Activated CD8-positive, alpha-beta memory T cell treated with anti-CD3 and anti-CD28 coated beads for 24 hours (primary cell): ENCODE measurements around the gene DPEP3.

Source experiments
- DNase-seq: peaks from one replicate; pipeline ENCODE4 v3.0.0-alpha.2; 2020

Gene DPEP3

DNA sequence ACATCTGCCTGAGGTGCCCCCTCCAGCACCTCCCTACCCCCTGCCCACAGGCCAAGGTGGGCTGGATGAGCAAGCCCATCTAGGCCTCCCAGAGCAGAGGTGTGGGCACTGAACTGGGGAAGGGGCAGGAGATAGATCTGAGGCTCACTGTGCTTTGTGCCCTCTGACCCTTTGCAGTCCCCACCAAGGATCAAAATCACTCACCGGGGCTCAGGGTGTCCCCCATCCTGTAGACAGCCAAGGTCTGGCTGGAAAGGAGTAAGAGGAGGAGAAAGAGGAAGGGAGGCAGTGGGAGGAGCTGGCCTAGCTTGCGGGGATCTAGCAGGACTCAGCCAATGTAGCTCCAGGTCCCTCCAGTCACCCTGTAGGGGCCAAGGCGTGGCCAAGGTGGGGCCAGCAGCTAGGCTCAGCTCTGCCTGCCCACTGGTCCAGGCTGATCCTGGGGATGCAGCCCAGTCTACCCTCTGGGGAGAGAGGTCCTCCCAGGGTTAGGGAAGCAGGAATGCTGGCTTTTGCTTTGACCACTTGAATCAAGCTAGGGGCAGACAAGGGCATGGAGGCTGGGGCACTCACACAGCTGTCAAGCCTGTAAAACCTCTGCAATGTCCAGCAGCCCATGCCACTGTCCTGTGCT, 13.6 kb downstream of the DPEP3 start:
- no peak for DNase-seq

GRCh38 chr16:67965668-67966548, 14.4 kb downstream of the DPEP3 start:
- no peak for DNase-seq

- DNase-seq: no peak
Measured at GRCh38 chr16:67964477-67965131, 15.7 kb downstream of the DPEP3 start.

DNA sequence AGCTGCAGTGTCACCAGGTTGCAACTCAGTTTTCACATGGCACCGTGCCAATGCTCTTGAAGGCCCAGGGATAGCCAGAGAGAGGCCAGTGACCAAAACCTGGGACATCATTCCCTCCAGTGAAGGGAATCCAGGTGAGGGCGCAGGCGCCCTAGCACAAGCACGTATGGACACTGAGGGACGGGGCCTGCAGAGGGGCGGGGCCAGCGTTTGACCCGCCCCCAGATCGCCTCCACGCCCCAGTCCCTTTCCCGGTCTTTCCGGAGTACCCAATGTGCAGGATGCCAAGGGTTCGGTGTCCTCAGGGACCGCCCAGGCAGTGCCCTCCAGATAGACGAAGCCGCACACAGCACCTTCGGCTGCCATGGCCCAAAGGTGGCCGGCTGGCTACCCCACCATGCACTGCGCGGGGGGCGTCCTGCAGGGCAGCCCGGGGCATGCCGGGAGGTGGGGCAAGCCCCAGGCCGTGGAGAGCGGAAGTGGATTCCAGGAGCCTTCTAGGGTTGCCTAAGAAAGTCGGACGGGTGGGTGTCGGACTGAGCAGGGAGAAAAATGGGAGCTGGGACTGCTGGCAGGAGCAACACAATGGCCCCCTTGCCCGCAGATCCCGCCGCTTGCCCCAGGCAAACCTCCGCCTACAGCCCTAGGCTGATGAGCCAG, 16.5 kb downstream of the DPEP3 start:
- no peak for DNase-seq

DNA sequence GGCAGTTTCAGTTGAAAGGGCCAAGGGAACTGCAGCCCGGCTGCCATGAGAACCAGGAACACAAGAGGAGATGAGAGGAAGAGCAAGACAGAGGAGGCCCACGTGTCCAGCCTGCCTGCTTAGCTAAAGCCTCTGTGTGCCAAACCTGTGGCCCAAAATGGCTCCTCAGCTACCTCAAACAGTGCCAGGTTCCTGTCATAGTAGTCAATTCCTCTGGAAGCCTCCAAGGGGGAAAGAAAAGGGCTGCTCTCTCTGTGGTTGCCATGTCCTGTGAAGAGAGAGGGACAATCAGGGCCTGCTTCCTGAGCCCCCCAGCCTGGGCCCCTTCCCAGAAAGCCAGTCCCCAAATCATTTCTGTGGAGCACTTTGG, 17.0 kb downstream of the DPEP3 start:
- no peak for DNase-seq

GRCh38 chr16:67962135-67962534, 18.2 kb downstream of the DPEP3 start:
- DNase-seq: no peak

GRCh38 chr16:67961551-67961957, 18.7 kb downstream of the DPEP3 start:
- no peak for DNase-seq

DNA sequence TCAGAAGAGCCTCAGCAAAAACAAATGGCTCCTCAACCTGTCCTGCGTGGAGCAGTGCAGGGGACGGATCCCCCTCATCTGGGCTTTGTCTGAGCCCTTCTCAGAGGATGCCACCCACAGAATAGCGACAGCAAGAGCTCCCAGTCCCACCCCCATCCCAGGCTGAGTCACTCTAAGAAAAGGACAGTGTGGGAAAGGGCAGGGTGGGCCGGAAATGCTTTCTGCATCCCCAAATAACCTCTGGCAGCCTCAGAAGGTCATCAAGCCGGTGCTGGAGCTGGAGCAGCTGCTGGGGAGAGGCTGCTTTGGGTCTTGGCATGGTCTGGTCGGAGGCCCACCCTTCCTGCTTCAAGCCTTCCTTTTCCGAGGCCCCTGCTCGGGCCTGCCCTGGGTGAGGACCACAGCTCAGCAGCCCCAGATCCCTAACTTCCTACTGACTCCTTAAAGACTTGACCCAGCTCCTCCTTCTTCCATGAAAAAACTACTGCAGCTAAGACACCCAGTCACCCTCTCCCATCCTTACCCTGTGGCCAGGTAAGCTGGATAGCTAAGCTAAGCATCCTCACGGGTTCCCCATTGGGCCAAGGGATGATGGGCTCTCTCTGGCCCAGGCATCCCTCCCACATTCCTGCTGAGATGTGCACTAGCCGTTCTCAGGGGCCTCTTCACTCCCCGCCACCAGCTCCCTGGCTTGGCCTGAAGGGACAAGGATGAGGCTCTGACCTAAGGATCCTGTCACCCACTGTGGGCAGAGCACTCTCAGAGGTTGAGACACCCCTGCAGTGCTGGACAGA, 20.6 kb downstream of the DPEP3 start:
- no peak for DNase-seq

GRCh38 chr16:67957622-67958021, 22.7 kb downstream of the DPEP3 start:
- no peak for DNase-seq

DNA sequence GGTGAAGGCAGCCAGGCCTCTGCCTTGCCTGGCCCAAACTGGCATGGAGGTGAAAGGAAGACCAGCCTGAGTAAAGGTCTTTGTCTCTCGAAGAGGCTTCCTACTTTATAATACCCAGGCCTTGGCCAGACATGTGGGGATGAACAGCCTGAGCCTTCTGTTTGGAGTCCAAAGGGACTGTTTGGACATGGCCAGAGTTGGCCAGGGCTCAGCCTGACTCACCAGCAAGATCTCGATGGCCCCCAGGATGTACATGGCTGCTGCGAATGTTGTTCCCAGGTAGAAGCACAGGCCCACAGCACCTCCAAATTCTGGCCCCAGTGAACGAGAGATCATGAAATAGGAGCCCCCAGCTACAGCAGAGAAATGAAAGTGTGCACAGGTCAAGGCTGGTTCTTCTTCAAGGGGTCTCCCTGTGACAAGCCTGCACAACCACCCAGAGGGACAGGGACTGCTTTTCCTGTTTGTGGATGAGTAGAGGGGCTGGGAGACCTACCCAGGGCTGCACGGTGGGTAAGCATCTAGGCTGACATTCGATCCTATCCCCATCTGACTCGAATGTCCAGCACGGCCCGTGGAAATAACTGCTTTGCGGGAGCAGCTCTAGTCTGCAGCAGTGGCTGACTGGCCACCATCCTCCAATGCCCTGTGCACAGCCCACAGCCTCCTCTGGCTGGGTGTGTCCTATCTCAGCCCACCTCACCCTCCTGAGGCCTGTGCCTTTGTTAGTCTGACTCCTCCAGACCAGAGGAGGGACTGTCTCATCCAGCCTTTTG, 25.7 kb downstream of the DPEP3 start:
- DNase-seq: no peak

DNA sequence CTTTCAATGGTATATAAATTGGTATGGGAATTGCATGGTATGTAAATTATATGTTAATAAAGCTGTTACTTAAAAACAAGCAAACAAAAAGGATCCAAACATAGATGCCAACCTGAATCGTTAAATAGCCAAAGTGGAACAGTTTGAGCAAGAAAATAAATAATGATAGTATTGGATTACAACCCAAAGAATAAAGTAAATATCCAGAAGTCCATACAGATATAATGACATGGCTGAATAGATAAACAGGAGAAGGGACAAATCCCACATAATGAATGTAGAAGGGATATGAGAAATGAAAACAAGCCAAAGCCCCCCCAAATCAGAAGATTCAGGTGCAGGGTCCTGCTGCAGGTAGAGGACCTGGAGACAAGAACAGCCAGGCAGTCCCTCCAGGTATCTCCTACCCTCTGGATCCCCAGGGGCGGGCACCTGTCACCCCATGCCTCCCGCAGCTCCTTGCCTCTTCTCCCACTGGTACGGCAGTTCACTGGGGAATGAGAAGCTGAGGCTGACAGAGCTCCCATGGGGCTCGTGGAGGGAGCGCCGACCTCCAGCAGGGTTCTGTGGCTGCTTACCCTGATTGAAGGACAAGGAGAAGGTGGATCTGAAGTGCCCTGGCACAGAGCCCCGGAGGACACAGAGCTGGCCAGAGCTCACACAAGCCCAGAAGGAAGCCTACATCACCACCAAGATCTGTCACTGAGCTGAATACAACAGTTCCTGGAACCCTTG, 26.5 kb downstream of the DPEP3 start:
- no peak for DNase-seq

- no peak for DNase-seq
Measured at GRCh38 chr16:67951485-67951884, 28.8 kb downstream of the DPEP3 start.

DNA sequence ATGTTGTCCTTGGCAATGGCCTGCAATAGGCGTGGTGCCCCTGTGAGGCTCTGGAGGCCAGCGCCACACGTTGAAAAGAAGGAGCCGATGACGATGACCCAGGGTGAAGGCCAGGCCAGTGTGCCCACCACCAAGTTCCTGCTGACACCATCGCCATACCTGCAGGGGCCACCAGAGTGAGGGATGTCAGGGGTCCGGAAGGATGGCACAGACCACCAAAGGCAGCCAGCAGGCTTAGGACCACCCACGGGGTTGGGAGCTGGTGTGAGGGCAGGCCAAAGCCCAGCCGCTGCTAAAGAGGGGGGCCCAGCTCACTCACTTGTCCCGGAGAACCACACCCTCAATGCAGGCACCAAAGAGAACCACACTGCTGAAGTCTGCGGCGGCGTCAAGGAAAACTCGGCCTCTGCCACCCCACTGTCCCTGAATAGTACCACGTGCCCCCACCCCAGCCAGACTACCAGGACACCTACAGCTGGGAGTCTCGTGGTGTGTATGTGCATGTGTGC, 29.9 kb downstream of the DPEP3 start:
- no peak for DNase-seq

DNA sequence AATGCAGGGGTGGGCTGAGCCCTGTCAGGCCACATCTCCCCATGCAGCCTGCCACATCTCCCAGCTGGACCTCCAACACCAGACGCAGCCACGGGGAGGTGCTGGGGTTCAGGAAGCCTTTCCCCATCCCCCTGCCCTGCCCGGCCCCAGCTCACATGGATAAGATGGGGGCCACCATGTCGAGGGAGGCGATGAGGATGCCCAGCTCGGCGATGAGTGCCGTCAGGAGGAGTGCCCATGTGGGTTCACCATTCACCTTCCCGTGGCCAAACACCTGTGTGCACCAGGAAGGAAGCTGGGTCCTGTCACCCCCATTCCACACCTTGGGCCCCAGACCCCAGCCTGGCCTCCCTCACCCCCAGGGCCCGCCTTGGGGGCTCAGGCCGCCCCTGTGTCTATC, 30.7 kb downstream of the DPEP3 start:
- no peak for DNase-seq

GRCh38 chr16:67948015-67948414, 32.3 kb downstream of the DPEP3 start:
- no peak for DNase-seq

GRCh38 chr16:67946966-67947558, 33.2 kb downstream of the DPEP3 start:
- DNase-seq: no peak

GRCh38 chr16:67946128-67946569, 34.1 kb downstream of the DPEP3 start:
- no peak for DNase-seq

DNA sequence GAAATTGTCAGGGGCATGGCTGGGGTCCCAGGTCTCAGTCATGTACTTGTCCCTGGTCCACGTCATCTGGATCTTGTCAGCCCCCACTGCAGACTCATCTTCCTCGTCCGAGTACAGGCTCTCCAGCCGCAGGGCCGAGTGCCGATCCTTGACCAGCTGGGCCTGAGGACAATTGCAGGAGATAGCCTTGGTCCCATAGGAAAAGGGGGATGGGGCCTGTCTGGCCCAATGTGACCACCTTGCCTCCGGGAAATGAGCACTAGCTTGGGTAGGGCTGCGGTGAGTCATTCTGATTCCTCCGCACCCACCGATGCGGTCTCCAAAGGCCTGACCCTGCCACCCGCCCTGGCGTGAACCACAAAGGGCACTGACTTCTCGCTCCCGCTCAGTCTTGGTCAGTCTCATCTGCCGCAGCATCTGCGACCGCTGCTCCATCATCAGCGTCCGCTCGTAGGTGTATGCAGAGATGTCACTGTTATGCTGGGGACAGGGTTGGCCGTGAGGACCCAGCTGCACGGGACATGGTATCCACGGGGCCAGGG, 34.8 kb downstream of the DPEP3 start:
- DNase-seq: no peak

DNA sequence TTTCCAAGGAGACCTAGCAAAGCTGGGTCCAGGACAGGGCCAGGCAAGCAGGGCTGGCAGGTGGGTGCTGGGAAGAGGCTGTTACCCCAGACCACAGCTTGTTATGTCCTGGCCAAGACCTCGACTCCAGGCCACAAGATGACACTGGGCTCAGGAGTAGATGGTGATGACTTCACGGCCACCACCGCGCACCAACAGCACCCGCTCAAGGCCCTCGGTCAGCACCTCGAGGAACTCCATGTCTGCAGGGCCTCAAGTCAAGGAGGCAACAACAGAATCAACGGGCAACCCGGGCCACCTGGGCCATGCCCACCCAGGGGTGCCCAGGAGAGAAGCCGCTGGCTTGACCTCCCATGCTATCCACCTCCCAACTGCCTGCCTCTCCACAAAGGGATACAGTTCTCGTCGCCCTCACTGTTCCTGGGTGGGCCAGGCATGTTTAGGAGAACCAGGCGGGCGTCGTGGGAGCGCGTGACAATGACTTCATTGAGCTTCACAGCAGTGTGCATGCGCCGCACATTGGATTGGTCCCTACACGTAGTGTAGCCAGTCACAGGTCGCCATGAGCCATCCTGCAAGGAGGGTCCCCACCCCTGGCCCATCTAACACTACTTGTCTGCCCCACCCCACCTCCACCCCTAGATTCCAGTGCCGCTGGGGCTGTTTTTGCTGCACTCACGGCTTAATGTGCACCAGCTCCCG, 35.5 kb downstream of the DPEP3 start:
- no peak for DNase-seq
